Measurements from ENCODE around the gene BAD. TPM values are rescaled to one million over a fixed set of nuclear protein-coding genes. Genes with fewer than 3 reads are reported as not detected.

The BAD gene
- total and polyA plus RNA-seq, 2 of the 13 experiments (the other 11 are each of a cell fraction or from before 2014, with no cell fraction given), result 17.9 to 28.5 TPM

DNA sequence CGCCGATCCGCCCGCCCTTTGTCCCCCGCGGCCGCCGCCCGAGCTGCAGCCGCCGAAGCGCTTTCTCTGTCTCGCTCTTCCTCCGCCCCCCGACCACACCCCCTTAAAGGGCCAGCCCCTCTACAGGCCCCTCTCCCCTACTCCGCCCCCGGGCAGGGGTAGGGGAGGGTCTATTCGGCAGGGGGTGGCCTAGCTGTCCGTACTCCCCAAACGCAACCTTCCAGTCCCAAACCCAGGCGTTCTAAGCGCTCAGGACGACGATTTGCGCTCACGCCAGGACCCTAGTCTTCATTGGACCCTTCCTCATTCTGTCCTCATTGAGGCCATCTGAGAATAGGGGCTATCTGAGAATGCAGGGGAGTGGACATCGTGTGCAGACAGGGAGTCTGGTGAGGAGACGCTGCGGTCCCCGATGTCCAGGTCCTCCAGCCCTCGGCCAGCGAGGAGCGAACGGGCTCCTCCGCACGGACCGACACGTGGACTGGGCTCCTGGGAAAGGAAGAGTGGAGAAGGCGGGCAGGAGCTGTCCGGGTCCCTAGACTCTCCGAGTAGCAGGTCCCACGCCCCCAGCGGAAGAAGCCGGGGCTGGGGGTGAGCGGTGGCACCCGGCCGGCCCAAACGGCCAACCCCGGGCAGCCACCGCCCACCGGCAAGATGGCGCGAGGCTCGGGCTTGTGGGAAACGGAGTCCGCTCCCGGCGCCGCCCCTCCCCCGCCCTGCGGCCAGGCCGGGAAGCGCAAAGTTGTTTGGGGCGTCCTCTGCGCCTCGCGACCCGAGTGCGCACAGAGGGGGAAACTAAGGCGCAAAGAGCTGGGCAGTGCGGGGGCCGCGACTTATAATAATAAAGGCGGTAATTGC, 37.4 kb downstream of the BAD start, which contains the start of gene PPP1R14B (continued):
- TF ChIP-seq TRAFD1 (CRISPR knock-in tag; IDR thresholded peaks at IDR 0.05; ENCODE audit: borderline replicate concordance) (no peak), SIN3A (IDR thresholded peaks at IDR 0.05; ENCODE audit: borderline replicate concordance, low read depth, low read length) (peak; percentile 60; the same call in 1 of the 2 replicates), GABPA (IDR thresholded peaks at IDR 0.05; ENCODE audit: low read depth, low read length) (no peak), GABPA (CRISPR knock-in tag; IDR thresholded peaks at IDR 0.05; ENCODE audit: low read depth) (peak; percentile 57; the same call in 1 of the 2 replicates), ETS1 (CRISPR knock-in tag; IDR thresholded peaks at IDR 0.05) (0 out of 2 replicates have a peak, but pooled peaks have one; percentile 21), SAP130 (CRISPR knock-in tag; IDR thresholded peaks at IDR 0.05; ENCODE audit: low read depth) (peak; percentile 73), NKX3-1 (CRISPR knock-in tag; IDR thresholded peaks at IDR 0.05) (no peak), ZNF619 (CRISPR knock-in tag; IDR thresholded peaks at IDR 0.05) (0 out of 2 replicates have a peak, but pooled peaks have one; percentile 59), ZNF501 (CRISPR knock-in tag; IDR thresholded peaks at IDR 0.05) (peak; percentile 76), MYPOP (CRISPR knock-in tag; IDR thresholded peaks at IDR 0.05) (peak; percentile 95), SNAPC2 (CRISPR knock-in tag; IDR thresholded peaks at IDR 0.05) (peak; percentile 63; the same call in 1 of the 2 replicates), KLF15 (CRISPR knock-in tag; IDR thresholded peaks at IDR 0.05; ENCODE audit: borderline replicate concordance) (0 out of 2 replicates have a peak, but pooled peaks have one; percentile 66), ZBTB4 (CRISPR knock-in tag; IDR thresholded peaks at IDR 0.05; ENCODE audit: borderline replicate concordance) (0 out of 2 replicates have a peak, but pooled peaks have one; percentile 15)
- TF ChIP-seq, protein P1, sequence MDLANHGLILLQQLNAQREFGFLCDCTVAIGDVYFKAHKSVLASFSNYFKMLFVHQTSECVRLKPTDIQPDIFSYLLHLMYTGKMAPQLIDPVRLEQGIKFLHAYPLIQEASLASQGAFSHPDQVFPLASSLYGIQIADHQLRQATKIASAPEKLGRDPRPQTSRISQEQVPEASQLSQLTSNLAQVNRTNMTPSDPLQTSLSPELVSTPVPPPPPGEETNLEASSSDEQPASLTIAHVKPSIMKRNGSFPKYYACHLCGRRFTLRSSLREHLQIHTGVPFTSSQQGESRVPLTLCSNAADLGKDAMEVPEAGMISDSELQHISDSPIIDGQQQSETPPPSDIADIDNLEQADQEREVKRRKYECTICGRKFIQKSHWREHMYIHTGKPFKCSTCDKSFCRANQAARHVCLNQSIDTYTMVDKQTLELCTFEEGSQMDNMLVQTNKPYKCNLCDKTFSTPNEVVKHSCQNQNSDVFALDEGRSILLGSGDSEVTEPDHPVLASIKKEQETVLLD (CRISPR knock-in tag; IDR thresholded peaks at IDR 0.05; ENCODE audit: low read depth), result peak; percentile 33; the same call in 1 of the 2 replicates
- TF ChIP-seq, protein P2, sequence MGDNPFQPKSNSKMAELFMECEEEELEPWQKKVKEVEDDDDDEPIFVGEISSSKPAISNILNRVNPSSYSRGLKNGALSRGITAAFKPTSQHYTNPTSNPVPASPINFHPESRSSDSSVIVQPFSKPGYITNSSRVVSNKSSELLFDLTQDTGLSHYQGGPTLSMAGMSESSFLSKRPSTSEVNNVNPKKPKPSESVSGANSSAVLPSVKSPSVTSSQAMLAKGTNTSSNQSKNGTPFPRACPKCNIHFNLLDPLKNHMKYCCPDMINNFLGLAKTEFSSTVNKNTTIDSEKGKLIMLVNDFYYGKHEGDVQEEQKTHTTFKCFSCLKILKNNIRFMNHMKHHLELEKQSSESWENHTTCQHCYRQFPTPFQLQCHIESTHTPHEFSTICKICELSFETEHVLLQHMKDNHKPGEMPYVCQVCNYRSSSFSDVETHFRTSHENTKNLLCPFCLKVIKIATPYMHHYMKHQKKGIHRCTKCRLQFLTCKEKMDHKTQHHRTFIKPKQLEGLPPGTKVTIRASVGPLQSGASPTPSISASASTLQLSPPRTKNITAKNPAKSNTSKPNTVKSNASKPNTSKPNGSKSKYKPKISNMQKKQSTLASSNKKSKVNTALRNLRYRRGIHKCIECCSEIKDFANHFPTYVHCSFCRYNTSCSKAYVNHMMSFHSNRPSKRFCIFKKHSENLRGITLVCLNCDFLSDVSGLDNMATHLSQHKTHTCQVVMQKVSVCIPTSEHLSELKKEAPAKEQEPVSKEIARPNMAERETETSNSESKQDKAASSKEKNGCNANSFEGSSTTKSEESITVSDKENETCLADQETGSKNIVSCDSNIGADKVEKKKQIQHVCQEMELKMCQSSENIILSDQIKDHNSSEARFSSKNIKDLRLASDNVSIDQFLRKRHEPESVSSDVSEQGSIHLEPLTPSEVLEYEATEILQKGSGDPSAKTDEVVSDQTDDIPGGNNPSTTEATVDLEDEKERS (CRISPR knock-in tag; IDR thresholded peaks at IDR 0.05), result peak; percentile 43
